ENCODE results near the gene TRAF5. TPM values are rescaled to one million over a fixed set of nuclear protein-coding genes. Genes with fewer than 3 reads are reported as not detected.
"Not testable (repeated sequence)": the region's sequence is repeated elsewhere in the genome, so short reads cannot be mapped to it uniquely, and the experiment has no call there.

TRAF5 gene
- total RNA-seq, 1 experiment from 2014 or later: 14.4 TPM

DNA sequence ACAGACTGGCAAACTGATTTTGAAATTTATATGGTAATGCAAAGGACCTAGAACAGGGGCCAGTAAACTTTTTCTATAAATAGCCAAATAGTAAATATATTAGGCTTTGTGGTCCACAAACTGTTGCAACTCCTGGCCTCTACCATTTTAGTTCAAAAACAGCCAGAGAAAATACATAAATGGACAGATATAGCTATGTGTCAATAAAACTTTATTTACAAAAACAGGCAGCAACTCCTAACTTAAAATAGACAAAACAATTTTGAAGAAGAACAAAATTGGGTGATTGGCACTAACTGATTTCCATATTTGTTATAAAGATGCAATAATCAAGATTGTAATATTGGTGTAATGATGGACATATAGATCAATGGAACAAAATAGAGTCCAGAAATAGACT is 6.7 kb upstream of the TRAF5 start:
- H3K36me3 ChIP-seq: peaks cover 5% of the 10 kb centered on the region; the same call in 1 of the 2 replicates

DNA sequence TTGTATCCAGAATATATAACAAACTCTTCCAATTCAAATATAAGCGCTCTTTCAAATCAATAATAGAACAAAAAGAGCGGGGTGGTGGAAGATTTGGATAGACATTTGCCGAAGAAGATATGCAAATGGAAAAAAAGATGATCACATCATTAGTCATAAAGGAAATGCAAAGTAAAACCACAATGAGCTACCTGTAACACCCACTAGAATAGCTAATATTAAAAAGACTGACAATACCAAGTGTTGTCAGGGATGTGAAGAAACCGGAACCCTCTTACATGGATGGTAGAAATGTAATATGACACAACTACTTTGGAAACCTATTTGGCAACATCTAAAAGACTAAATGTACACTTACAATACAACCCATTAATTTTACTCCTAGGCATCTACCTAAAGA is 5.7 kb upstream of the TRAF5 start:
- H3K9me3 ChIP-seq (replicated peaks): no peaks in the 10 kb centered on the region
- no peaks in the 10 kb centered on the region for H3K27me3 ChIP-seq (replicated peaks)
- H3K27ac ChIP-seq: no peak overlapping the region
- H3K4me3 ChIP-seq: no peak overlapping the region
- H3K4me1 ChIP-seq (replicated peaks): no peaks in the 10 kb centered on the region
- no peaks in the 10 kb centered on the region for H3K36me3 ChIP-seq
- no peak for DNase-seq (ENCODE audit: low read depth in 1 of 2, low spot score in 2 of 2)

More for the DNA sequence above, 6.7 kb upstream of the TRAF5 start:
- H3K4me3 ChIP-seq: no peak overlapping the region
- DNase-seq (ENCODE audit: low read depth in 1 of 2, low spot score in 2 of 2): no peak
- no peaks in the 10 kb centered on the region for H3K27me3 ChIP-seq (replicated peaks)
- no peaks in the 10 kb centered on the region for H3K9me3 ChIP-seq (replicated peaks)
- H3K27ac ChIP-seq: no peak overlapping the region
- no peaks in the 10 kb centered on the region for H3K4me1 ChIP-seq (replicated peaks)

DNA sequence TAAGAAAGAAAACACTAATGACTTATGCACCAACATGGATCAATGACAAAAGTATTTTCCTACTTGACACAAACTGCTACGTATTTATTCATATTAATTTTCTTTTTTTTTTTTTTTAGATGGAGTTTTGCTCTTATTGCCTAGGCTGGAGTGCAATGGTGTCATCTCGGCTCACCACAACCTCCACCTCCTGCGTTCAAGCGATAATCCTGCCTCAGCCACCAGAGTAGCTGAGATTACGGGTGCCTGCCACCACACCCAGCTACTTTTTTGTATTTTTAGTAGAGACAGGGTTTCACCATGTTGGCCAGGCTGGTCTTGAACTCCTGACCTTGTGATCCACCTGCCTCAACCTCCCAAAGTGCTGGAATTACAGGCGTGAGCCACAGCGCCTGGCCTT is 5.0 kb upstream of the TRAF5 start:
- not testable (repeated sequence) for H3K36me3 ChIP-seq; H3K9me3 ChIP-seq (replicated peaks); H3K27ac ChIP-seq; H3K4me1 ChIP-seq (replicated peaks); DNase-seq (ENCODE audit: low read depth in 1 of 2, low spot score in 2 of 2); H3K4me3 ChIP-seq; H3K27me3 ChIP-seq (replicated peaks)

DNA sequence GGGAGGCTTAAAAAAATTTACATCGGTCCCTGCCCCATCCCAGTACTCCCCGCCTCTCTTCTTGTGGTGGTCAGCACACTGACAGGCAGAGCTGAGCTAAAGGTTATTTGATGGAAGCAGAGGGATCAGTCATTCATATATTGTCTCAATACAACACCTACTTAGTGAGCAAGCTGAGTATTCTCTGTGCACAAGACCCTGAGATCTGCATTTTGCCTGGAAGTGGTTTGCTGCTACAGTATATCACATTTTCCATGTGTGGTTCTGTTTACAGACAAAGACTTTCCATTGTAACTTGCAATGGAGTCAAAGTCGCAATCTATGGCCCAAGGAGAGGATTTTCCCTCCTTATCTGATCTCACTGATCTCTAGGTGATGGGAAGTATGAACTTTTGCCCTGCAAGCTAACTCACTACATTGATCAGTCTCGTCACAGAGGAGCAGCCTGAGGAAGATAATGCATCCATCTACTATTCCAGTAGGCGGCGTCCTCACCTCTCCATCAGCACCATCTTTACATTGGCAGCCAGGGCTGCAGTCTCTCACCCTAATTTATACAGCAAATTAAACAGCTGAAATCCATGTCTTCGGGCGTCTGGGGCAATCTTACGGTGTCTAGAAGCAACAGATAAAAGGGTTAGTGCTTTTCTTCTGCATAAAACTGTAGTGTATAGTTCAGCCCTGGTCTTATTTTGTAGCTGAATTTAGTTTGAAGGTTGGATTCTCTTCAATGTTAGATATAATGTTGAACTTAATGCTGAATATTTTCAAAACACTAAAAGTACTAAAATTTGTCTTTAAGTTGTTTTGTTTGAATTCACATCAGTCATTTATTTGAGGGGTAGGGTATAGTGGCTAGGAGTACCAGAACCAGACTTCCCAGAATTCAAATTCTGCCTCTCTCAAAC is 3.2 kb upstream of the TRAF5 start:
- H3K27me3 ChIP-seq (replicated peaks): no peaks in the 10 kb centered on the region
- peak in 1 of 2 experiments; percentile 37 for DNase-seq (ENCODE audit: low read depth in 1 of 2, low spot score in 2 of 2)
- H3K9me3 ChIP-seq (replicated peaks): no peaks in the 10 kb centered on the region
- H3K4me1 ChIP-seq (replicated peaks): peaks cover 4% of the 10 kb centered on the region
- H3K36me3 ChIP-seq: peaks cover 5% of the 10 kb centered on the region; the same call in 1 of the 2 replicates
- no peak overlapping the region for H3K27ac ChIP-seq
- H3K4me3 ChIP-seq: no peak overlapping the region

DNA sequence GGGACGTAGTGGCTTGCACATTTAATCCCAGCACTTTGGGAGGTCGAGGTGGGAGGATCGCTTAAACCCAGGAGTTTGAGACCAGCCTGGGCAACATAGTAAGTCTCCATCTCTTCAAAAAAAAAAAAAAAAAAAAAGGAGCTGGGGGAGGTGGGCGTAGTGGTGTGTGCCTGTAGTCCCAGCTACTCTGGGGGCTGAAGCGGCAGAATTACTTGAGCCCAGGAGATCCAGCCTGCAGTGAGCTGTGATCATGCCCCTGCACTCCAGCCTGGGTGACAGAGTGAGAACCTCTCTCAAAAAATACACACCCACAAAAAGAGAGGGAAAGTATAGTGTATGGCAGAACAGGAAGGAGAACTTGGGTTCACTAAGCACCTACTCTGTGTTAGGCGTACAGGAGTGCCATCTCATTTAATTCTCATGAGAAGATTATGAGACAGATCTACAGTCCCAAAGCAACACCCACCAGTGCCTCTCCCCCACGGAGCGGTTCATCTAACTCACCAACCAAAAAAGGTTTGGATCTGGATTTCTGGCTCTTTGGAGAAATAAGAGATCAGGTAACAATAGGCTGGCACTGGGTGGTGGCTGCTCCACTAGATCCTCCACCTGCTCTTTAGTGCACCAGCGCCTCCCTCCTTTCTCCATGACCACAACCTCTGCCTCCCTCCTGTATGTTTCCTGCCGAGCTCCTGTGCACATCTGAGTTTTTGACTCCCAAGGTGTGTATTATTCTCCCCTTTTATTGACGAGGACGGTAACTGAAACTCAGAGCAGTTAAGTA is 1.4 kb upstream of the TRAF5 start:
- H3K36me3 ChIP-seq: peaks cover 5% of the 10 kb centered on the region; the same call in 1 of the 2 replicates
- DNase-seq (ENCODE audit: low read depth in 1 of 2, low spot score in 2 of 2): no peak
- H3K4me3 ChIP-seq: no peak overlapping the region
- H3K4me1 ChIP-seq (replicated peaks): peaks cover 4% of the 10 kb centered on the region
- no peak overlapping the region for H3K27ac ChIP-seq
- no peaks in the 10 kb centered on the region for H3K9me3 ChIP-seq (replicated peaks)
- no peaks in the 10 kb centered on the region for H3K27me3 ChIP-seq (replicated peaks)

DNA sequence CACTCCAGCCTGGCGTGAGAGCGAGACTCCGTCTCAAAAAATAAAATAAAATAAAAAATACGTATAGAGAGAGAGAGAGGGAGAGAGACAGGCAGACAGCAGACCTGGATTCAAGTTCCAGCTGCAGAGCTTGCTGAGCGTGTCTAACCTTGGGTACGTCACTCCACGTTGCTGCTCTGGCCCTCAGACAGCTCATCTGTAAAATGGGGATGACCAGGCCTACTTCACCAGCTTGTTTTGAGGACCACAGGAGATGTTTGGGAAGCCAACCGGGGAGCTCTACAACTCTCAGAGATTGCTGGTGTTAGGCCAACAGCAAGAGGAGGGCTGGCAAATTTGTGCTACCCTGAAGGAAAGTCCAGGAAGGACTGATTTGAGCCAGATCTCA is 499 bp upstream of the TRAF5 start:
- Histone ChIP-seq H3K4me3 (peak overlapping the region; percentile 86), H3K36me3 (peaks cover 5% of the 10 kb centered on the region; the same call in 1 of the 2 replicates), H3K27me3 (replicated peaks) (no peaks in the 10 kb centered on the region), H3K27ac (0 out of 2 replicates have a peak overlapping the region, but pooled peaks have one; percentile 21), H3K4me1 (replicated peaks) (peaks cover 4% of the 10 kb centered on the region), H3K9me3 (replicated peaks) (no peaks in the 10 kb centered on the region)
- no peak for DNase-seq (ENCODE audit: low read depth in 1 of 2, low spot score in 2 of 2)

DNA sequence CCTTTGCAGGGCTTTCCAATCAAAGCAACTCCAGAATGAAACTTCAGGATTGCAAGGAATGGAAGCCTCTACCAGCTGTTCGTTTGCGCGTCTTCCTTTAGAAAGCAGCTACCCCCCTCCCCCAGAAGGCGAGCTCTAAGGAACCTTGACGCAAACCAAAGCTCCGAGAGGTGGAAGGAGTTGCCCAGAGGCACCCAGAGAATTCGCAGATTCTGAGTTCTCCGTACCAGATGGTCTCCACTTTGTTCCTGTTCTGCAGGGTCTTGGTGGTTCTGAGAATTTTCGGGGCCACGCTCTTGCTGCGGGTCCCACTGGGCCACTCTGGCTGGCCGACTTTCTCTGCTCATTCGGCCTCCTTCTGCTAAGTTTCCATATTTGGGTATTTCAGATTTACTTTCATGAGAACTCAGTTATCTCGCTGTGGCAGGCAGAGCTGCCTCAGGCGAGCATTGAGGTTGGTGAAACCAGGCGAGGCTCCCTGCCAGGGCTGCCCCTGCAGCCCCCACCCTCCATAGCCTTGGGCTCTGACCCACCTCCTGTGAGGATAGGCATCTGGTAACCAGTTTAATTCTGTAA is 801 bp downstream of the TRAF5 start:
- Histone ChIP-seq H3K36me3 (peaks cover 5% of the 10 kb centered on the region; the same call in 1 of the 2 replicates), H3K27me3 (replicated peaks) (no peaks in the 10 kb centered on the region), H3K9me3 (replicated peaks) (no peaks in the 10 kb centered on the region), H3K27ac (no peak overlapping the region), H3K4me3 (peak overlapping the region; percentile 86), H3K4me1 (replicated peaks) (peaks cover 4% of the 10 kb centered on the region)
- peak in 1 of 2 experiments; percentile 54 for DNase-seq (ENCODE audit: low read depth in 1 of 2, low spot score in 2 of 2)

DNA sequence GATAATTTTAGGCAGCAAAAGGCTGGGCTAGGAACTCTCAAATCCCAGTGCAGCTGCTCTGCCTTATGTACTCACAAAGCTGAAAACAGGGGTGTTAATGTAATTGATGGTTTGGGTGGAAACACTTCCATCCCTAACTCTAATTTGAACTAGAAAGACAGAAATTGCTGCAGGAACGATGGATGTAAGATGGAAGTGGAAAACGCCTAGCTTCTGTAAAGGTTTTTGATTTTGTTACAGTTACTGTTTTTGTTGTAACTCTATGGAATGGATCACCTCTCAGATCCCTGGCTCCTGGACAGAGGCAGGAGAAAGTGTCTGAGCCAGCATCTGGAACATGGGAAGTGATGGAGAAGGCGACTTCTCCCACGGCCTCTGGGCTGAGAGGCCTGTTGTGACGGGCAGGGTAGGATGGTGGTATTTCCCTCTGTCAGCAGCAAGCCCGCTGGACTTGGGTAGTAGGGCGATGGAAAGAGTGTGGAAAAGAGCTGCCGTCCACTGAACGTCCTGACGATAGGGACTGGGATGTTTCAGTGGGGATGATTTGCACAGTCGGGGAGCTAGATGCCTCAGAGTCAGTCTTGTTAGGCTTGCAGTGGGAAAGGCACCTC is 1.6 kb downstream of the TRAF5 start:
- Histone ChIP-seq H3K27me3 (replicated peaks) (no peaks in the 10 kb centered on the region), H3K9me3 (replicated peaks) (no peaks in the 10 kb centered on the region), H3K27ac (no peak overlapping the region), H3K4me1 (replicated peaks) (peaks cover 4% of the 10 kb centered on the region), H3K36me3 (peaks cover 5% of the 10 kb centered on the region; the same call in 1 of the 2 replicates), H3K4me3 (no peak overlapping the region)
- DNase-seq (ENCODE audit: low read depth in 1 of 2, low spot score in 2 of 2): no peak

DNA sequence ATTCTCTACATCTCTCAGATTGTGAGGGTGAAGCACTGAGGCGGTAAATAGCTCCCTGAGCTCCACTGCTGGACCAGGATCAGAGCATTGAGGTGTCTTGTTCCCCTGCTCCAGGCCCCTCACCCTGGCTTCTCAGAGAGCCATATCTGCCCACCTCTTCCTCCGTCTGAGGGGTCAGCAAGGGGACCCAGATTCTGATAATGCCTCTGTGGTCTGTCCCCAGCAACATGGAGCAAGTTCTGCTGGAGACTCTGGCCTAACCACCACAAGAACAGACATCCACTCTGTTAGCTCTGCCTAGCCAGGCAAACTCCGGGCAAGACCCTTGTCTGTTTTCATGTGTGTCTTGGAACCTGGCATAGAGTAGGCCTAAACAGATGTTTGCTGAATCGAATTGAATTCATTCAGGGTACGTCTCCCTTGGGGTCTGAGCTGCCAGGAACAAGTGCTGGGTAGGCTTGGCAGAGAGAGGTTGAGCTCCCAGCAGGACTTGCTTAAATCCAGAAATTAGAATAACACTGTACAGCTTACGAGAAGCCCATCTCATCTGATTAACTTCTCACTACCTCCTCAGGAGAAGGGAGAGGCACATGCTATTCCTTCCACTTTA is 2.3 kb downstream of the TRAF5 start:
- H3K36me3 ChIP-seq: peaks cover 5% of the 10 kb centered on the region; the same call in 1 of the 2 replicates
- peaks cover 4% of the 10 kb centered on the region for H3K4me1 ChIP-seq (replicated peaks)
- no peak overlapping the region for H3K4me3 ChIP-seq
- no peak overlapping the region for H3K27ac ChIP-seq
- H3K9me3 ChIP-seq (replicated peaks): no peaks in the 10 kb centered on the region
- DNase-seq (ENCODE audit: low read depth in 1 of 2, low spot score in 2 of 2): no peak
- H3K27me3 ChIP-seq (replicated peaks): no peaks in the 10 kb centered on the region

DNA sequence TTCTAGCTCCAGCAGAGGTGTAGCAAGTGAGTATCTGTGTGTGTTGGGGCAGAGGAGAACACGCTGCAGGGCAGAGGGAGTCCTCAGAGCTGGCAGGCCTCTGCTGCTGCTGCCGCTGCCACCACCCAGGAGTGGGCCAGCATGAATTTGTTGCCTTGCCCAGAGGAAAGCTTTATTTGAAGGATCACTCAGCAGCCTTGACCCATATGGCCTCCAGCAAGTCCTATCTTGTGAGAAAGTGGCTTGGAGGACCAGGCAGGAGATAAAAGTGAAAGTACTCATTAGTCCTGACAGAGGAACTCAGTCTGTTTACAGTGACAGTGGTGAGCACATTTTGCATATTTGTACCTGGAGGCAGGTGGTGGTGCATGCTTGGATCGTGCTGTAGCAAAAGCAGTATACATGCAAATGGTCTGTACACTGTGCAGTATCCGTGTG is 3.1 kb downstream of the TRAF5 start:
- no peak overlapping the region for H3K27ac ChIP-seq
- no peak for DNase-seq (ENCODE audit: low read depth in 1 of 2, low spot score in 2 of 2)
- peaks cover 4% of the 10 kb centered on the region for H3K4me1 ChIP-seq (replicated peaks)
- H3K27me3 ChIP-seq (replicated peaks): no peaks in the 10 kb centered on the region
- H3K4me3 ChIP-seq: no peak overlapping the region
- peaks cover 5% of the 10 kb centered on the region; the same call in 1 of the 2 replicates for H3K36me3 ChIP-seq
- H3K9me3 ChIP-seq (replicated peaks): no peaks in the 10 kb centered on the region

DNA sequence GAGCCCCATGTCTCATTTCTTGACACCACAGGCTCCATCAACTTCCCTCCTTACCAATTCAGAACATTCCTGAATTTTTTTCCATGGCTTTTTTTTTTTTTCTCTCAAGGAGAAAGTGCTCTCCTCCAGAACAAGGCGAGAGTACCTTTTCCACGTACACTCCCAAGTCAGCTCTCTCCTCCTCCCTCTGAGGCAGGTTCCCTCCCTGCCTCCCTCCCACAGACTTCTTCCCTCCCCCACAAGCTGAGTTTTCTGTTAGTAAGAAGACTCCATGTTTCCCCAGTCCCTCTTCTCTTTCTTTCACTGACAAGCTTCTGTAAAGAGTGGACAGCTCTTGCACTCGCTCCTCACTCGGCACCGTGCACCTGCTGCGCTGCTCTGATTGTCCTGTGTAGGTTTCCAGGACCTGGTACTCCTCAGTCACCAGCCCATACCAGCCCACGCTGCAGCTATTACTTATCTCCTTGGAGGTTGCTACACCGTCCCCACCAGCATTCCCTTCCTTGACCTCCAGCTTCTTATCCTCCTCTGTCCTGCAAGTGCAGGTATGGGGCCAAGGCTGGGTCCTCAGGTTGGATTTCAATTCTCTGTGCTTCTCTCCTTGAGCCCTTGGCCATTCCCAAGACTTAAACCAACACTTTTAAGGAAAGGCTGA is 3.8 kb downstream of the TRAF5 start:
- H3K36me3 ChIP-seq: peaks cover 5% of the 10 kb centered on the region; the same call in 1 of the 2 replicates
- no peaks in the 10 kb centered on the region for H3K9me3 ChIP-seq (replicated peaks)
- no peak overlapping the region for H3K27ac ChIP-seq
- H3K4me3 ChIP-seq: no peak overlapping the region
- H3K4me1 ChIP-seq (replicated peaks): peaks cover 4% of the 10 kb centered on the region
- H3K27me3 ChIP-seq (replicated peaks): no peaks in the 10 kb centered on the region
- DNase-seq (ENCODE audit: low read depth in 1 of 2, low spot score in 2 of 2): no peak

DNA sequence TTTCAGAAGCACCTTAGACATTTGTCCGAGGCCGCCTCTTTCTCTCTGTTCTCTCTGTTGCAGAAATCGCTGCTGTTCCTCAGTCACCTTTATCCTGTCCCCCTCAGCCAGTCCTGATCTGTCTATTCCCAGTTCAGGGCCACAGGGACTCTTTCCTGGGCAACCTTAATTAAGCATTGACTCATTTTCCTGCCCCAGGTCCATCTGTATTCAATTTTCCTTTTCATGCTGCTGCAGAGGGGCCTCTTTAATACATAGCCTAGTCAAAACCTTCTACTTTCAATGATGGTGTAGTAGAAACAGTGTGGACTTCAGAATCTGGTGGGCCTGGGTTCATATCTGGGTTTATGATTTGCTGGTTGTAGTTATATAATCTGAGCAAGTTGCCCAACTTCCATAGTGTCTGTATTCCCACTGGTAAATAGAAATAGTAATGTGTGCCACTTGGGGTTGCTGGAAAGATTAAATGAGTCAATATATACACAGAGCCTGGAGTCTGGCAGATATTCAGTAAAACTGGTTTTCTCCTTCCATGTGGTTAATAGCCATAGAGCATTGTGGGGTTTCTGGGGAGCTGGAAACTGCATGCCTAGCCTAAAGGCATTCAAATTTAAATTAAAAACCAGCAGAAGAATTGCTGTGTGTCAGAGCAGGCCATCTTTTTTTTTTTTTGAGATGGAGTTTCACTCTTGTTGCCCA is 4.5 kb downstream of the TRAF5 start:
- Histone ChIP-seq H3K4me3 (no peak overlapping the region), H3K27me3 (replicated peaks) (no peaks in the 10 kb centered on the region), H3K27ac (no peak overlapping the region), H3K4me1 (replicated peaks) (peaks cover 3% of the 10 kb centered on the region), H3K9me3 (replicated peaks) (no peaks in the 10 kb centered on the region), H3K36me3 (peaks cover 5% of the 10 kb centered on the region; the same call in 1 of the 2 replicates)
- no peak for DNase-seq (ENCODE audit: low read depth in 1 of 2, low spot score in 2 of 2)
